ENCODE data around the gene MRPL34. TPM values are rescaled to one million over a fixed set of nuclear protein-coding genes. Genes with fewer than 3 reads are reported as not detected.
A peak's percentile ranks its signal among the peaks of the same experiment; 100 is the strongest.

The MRPL34 gene
- total RNA-seq, 2 donors from 2014 or later: 127 to 184 TPM

DNA sequence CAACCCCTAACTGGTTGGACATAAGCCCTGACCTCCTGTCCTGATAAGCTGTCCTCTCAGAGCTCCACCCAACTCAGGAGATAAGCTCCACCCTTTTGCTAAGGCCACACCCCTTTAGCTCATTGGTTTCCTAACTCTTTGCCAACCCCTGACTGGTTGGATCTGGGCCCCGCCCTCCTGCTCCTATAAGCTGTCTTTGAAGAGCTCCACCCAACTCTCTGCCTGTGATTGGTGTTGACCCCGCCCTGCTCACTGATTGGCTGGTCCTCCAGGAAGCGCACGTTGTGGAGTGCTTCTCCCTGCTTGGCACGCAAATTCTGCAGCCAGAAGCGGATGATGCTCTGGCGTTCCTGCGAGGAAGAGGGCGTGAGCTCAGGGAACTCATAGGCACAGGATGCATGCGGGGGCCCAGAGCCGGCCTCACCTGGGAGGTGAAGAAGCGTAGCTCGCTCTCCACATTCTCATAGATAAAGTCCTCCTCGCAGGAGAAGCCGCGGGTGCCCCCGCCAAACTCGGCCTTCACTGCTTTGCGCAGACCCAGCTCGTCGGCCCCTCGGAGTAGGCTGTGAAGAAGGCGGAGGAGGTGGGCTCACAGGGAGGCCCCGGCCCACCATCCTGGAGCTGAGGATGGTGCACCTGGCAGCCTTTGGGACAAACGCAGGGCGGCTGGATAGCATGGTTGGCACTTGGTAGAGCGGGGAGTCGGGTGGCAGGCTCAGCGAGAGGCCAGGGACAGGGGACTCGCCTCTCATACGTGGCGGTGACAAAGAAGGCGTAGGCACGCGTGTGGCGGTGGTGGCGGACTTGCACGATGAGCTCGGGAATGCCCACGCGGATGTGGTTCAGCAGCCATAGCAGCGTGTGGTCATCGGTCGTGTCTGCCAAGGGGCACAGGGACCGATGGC, 27.3 kb downstream of the MRPL34 start:
- intact Hi-C loops (cut with DNase I): no loop called here

DNA sequence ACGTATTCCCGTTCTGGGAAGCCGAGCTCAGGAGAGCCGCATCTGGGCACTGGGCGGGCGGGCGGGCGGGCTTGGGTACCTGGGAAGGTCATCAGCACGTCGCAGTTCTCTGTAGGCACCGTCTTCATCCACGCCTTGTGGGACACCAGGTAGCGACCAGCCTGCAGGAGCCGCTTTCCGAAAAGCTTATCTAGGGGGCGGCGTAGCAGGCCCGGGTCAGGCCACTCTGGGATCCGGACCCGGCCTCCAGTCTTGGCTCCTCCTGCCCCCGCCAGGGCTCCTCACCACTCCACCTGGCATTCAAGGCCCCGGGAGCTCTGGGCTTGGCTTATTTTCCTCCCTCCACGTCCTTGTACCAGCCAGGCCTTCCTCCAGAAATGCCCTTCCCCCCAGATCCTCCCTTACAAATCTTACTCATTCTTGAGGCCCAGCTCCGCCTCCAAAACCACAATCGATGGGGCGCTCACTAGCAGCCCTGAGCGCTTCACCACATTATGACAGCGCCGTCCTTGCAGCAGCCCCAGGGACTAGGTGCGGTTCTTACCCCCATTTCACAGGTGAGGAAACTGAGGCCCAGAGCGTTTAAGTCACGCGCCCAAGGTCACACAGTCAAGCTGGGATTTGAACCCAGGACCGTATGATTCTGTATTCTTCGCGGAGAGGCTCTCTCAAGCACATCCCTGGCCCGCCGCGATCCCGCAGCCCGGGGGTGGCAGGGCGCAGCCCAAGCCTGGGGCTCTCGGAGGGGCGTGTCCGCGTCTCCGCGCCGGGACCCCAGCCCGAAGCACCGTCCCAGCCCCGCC, 28.1 kb downstream of the MRPL34 start:
- intact Hi-C loops (cut with DNase I): loop anchor here (2.0 kb wide), 1 partner anchor 29 kb away; the partner anchor contains the start of gene MRPL34
- Histone ChIP-seq H3K27ac (peak overlapping the region; percentile 74), H3K4me3 (peak overlapping the region; percentile 82), H3K27me3 (peaks cover 10% of the 10 kb centered on the region), H3K9me3 (no peaks in the 10 kb centered on the region), H3K4me1 (peaks cover 26% of the 10 kb centered on the region), H3K36me3 (no peaks in the 10 kb centered on the region), H3K9ac (ENCODE audit: low read depth in 2 of 2, low read length in 2 of 2) (peak overlapping the region; percentile 63 to 80)
- no peak for DNase-seq
- TF ChIP-seq, protein P1, sequence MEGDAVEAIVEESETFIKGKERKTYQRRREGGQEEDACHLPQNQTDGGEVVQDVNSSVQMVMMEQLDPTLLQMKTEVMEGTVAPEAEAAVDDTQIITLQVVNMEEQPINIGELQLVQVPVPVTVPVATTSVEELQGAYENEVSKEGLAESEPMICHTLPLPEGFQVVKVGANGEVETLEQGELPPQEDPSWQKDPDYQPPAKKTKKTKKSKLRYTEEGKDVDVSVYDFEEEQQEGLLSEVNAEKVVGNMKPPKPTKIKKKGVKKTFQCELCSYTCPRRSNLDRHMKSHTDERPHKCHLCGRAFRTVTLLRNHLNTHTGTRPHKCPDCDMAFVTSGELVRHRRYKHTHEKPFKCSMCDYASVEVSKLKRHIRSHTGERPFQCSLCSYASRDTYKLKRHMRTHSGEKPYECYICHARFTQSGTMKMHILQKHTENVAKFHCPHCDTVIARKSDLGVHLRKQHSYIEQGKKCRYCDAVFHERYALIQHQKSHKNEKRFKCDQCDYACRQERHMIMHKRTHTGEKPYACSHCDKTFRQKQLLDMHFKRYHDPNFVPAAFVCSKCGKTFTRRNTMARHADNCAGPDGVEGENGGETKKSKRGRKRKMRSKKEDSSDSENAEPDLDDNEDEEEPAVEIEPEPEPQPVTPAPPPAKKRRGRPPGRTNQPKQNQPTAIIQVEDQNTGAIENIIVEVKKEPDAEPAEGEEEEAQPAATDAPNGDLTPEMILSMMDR (IDR thresholded peaks at IDR 0.05): no peak

More for the DNA sequence above, 27.3 kb downstream of the MRPL34 start:
- no peaks in the 10 kb centered on the region for H3K9me3 ChIP-seq
- TF ChIP-seq, protein P1 (IDR thresholded peaks at IDR 0.05): no peak
- H3K36me3 ChIP-seq: no peaks in the 10 kb centered on the region
- DNase-seq: no peak
- no peak overlapping the region for H3K9ac ChIP-seq (ENCODE audit: low read depth in 2 of 2, low read length in 2 of 2)
- H3K27ac ChIP-seq: no peak overlapping the region
- peaks cover 20% of the 10 kb centered on the region for H3K4me1 ChIP-seq
- H3K4me3 ChIP-seq: no peak overlapping the region
- peaks cover 10% of the 10 kb centered on the region for H3K27me3 ChIP-seq

- peak; percentile 99 for DNase-seq
- H3K4me1 ChIP-seq: peaks cover 18% of the 10 kb centered on the region
- TF ChIP-seq, protein P1 (IDR thresholded peaks at IDR 0.05): no peak
These were observed 29.0 kb downstream of the MRPL34 start, which contains the start of gene ANO8 for GRCh38 chr19:17334414-17335409. ANO8 (minus strand) TSS chr19:17334855; CDS start chr19:17334670, 185 bp downstream.

GRCh38 chr19:17335575-17335974, 29.9 kb downstream of the MRPL34 start:
- Histone ChIP-seq H3K4me1 (peaks cover 18% of the 10 kb centered on the region), H3K9ac (ENCODE audit: low read depth in 2 of 2, low read length in 2 of 2) (no peak overlapping the region), H3K27me3 (no peaks in the 10 kb centered on the region), H3K9me3 (no peaks in the 10 kb centered on the region), H3K27ac (no peak overlapping the region), H3K36me3 (no peaks in the 10 kb centered on the region), H3K4me3 (no peak overlapping the region)
- TF ChIP-seq, protein P1 (IDR thresholded peaks at IDR 0.05): no peak
- DNase-seq: no peak
- intact Hi-C loops (cut with DNase I): loop anchor here (2.0 kb wide), 1 partner anchor 31 kb away; the partner anchor contains the start of gene MRPL34

More at GRCh38 chr19:17334414-17335409, 29.0 kb downstream of the MRPL34 start, which contains the start of gene ANO8:
- H3K9ac ChIP-seq (ENCODE audit: low read depth in 2 of 2, low read length in 2 of 2): peak within 1 kb of the TSS; percentile 63 to 80
- no peaks in the 10 kb centered on the region for H3K36me3 ChIP-seq
- intact Hi-C loops (cut with DNase I): loop anchor here (2.0 kb wide), 1 partner anchor 30 kb away; the partner anchor contains the start of gene MRPL34
- H3K4me3 ChIP-seq: peak within 1 kb of the TSS; percentile 82
- H3K27me3 ChIP-seq: peaks cover 1% of the 10 kb centered on the region
- H3K9me3 ChIP-seq: no peaks in the 10 kb centered on the region
- H3K27ac ChIP-seq: peak within 1 kb of the TSS; percentile 74
